Caco-2 (cell line): ENCODE data around the gene ATXN7. TPM values are rescaled to one million over a fixed set of nuclear protein-coding genes. Genes with fewer than 3 reads are reported as not detected.

Experiments used
- BruUV-seq: library from RNA; stranded (reverse); fragments of 400-500 nt; replicated peaks from 2 replicates; lab custom pipeline; 2021; lab: Mats Ljungman, UMichigan
- CTCF ChIA-PET: fragments of 300-600 bp; sonication (Branson Sonifier 250); formaldehyde crosslinking; loops from one replicate; lab custom pipeline; 2022; ENCODE audit warnings: antibody characterized with exemption; lab: Charles Lee
- POLR2A ChIA-PET: fragments of 300-600 bp; sonication (Branson Sonifier 250); formaldehyde crosslinking; loops from one replicate; lab custom pipeline; 2022; ENCODE audit warnings: antibody characterized with exemption; lab: Charles Lee
- DNase-seq, 2 experiments: peaks; one replicate each; pipeline versions ENCODE4 v3.0.0 to v3.0.0-alpha.2; 2020 to 2022
- H3K27me3 ChIP-seq: replicated peaks from 2 replicates; pipeline ENCODE4 v1.6.0; 2011; ENCODE audit warnings: low read length; ENCODE audit not compliant: control insufficient read depth, insufficient read depth
- H3K36me3 ChIP-seq: 2 replicates; pipeline ENCODE4 v1.5.1; 2011; ENCODE audit warnings: low read length; ENCODE audit not compliant: control insufficient read depth, insufficient read depth
- H3K4me1 ChIP-seq: fragments of 250-450 bp; sonication (Bioruptor Pico); 2 replicates; pipeline ENCODE4 v1.5.1; 2020; ENCODE audit warnings: mild to moderate bottlenecking
- H3K4me3 ChIP-seq: 2 replicates; pipeline ENCODE4 v1.5.1; 2011; ENCODE audit warnings: low read depth, mild to moderate bottlenecking, control low read depth, low read length
- H3K9me3 ChIP-seq: fragments of 250-450 bp; sonication (Bioruptor Pico); 2 replicates; pipeline ENCODE4 v1.5.1; 2020; ENCODE audit warnings: mild to moderate bottlenecking, moderate library complexity
- H3K27ac Mint-ChIP-seq: one replicate; pipeline ENCODE4 v1.8.0; 2022; ENCODE audit warnings: mixed read lengths; ENCODE audit not compliant: unreplicated experiment
- H3K27me3 Mint-ChIP-seq: one replicate; pipeline ENCODE4 v1.8.0; 2022; ENCODE audit warnings: mixed read lengths; ENCODE audit not compliant: insufficient read depth, unreplicated experiment
- H3K36me3 Mint-ChIP-seq: one replicate; pipeline ENCODE4 v1.8.0; 2022; ENCODE audit warnings: mild to moderate bottlenecking, mixed read lengths; ENCODE audit not compliant: insufficient read depth, unreplicated experiment
- H3K4me1 Mint-ChIP-seq: one replicate; pipeline ENCODE4 v1.8.0; 2022; ENCODE audit warnings: low read depth, mixed read lengths; ENCODE audit not compliant: unreplicated experiment
- H3K4me3 Mint-ChIP-seq: one replicate; pipeline ENCODE4 v1.8.0; 2022; ENCODE audit warnings: mild to moderate bottlenecking, moderate library complexity, mixed read lengths; ENCODE audit not compliant: unreplicated experiment
- H3K9me3 Mint-ChIP-seq: one replicate; pipeline ENCODE4 v1.8.0; 2022; ENCODE audit warnings: mixed read lengths; ENCODE audit not compliant: unreplicated experiment
- CTCF ChIP-seq, 2 experiments: fragments of 200-600 bp in 1 of 2; IDR thresholded peaks; 1 replicate in 1 of 2; 2 replicates in 1 of 2; pipeline versions ENCODE4 v1.5.1 to v1.8.0; 2011 to 2022; ENCODE audit warnings: antibody characterized with exemption in 1 of 2, control low read depth in 1 of 2, inconsistent platforms in 1 of 2, low read depth in 1 of 2, low read length in 1 of 2, mild to moderate bottlenecking in 1 of 2, moderate library complexity in 1 of 2; ENCODE audit not compliant: insufficient read depth in 1 of 2, severe bottlenecking in 1 of 2, unreplicated experiment in 1 of 2
- intact Hi-C: fragments of 100-400 bp; cut with micrococcal nuclease; formaldehyde crosslinking; loops from one replicate; pipeline ENCODE4 v1.10.0; 2022; ENCODE audit not compliant: unreplicated experiment
- total RNA-seq: library from RNA; stranded (reverse); gene quantifications from 2 replicates; pipeline ENCODE4 v1.2.3, GENCODE V29; 2022

Gene ATXN7
- total RNA-seq, 1 experiment from 2014 or later, result 22.5 TPM

GRCh38 chr3:64023187-64023860 lies 159.7 kb downstream of the ATXN7 start, which contains the start of gene PSMD6:
TSS of gene PSMD6 (minus strand) at chr3:64023494. CDS start at chr3:64023419, 75 bp downstream.
- Mint-ChIP-seq H3K4me3 (peak within 1 kb of the TSS; percentile 80), H3K4me1 (no peaks in the 10 kb centered on the region), H3K9me3 (no peaks in the 10 kb centered on the region), H3K27me3 (peaks cover 3% of the 10 kb centered on the region), H3K27ac (peak within 1 kb of the TSS; percentile 57), H3K36me3 (peaks cover 40% of the 10 kb centered on the region)
- Histone ChIP-seq H3K4me1 (peaks cover 4% of the 10 kb centered on the region; the same call in 1 of the 2 replicates), H3K27me3 (no peaks in the 10 kb centered on the region), H3K36me3 (no peaks in the 10 kb centered on the region), H3K9me3 (no peaks in the 10 kb centered on the region), H3K4me3 (peak within 1 kb of the TSS; percentile 88)
- intact Hi-C loops, result loop anchor here (2.0 kb wide), 1 partner anchor 461 kb away; no protein-coding TSS in a partner anchor
- ChIA-PET POLR2A (no interaction called here), CTCF (interaction anchor here (0.7 to 1.3 kb wide), 2 partner anchors 15 to 29 kb away, joined by 3 read pairs; no protein-coding TSS in a partner anchor)
- peak; percentile 98 to 100 for TF ChIP-seq CTCF (IDR thresholded peaks at IDR 0.05; ENCODE audit: insufficient read depth in 1 of 2, low read depth in 1 of 2, low read length in 1 of 2, severe bottlenecking in 1 of 2, unreplicated experiment in 1 of 2)
- BruUV-seq, result no TSS peak
- DNase-seq, result peak; percentile 84 to 97

GRCh38 chr3:64023861-64024223 lies 160.2 kb downstream of the ATXN7 start:
- Mint-ChIP-seq H3K9me3 (no peaks in the 10 kb centered on the region), H3K27me3 (peaks cover 3% of the 10 kb centered on the region), H3K36me3 (peaks cover 35% of the 10 kb centered on the region), H3K4me1 (no peaks in the 10 kb centered on the region), H3K27ac (peak overlapping the region; percentile 57), H3K4me3 (peak overlapping the region; percentile 80)
- BruUV-seq, result no TSS peak
- CTCF ChIA-PET, result no interaction called here
- POLR2A ChIA-PET, result no interaction called here
- Histone ChIP-seq H3K9me3 (no peaks in the 10 kb centered on the region), H3K4me1 (peaks cover 4% of the 10 kb centered on the region; the same call in 1 of the 2 replicates), H3K36me3 (no peaks in the 10 kb centered on the region), H3K27me3 (no peaks in the 10 kb centered on the region), H3K4me3 (no peak overlapping the region; the same call in 1 of the 2 replicates)
- intact Hi-C loops, result loop anchor here (2.0 kb wide), 1 partner anchor 461 kb away; no protein-coding TSS in a partner anchor
- TF ChIP-seq CTCF (IDR thresholded peaks at IDR 0.05; ENCODE audit: insufficient read depth in 1 of 2, low read depth in 1 of 2, low read length in 1 of 2, severe bottlenecking in 1 of 2, unreplicated experiment in 1 of 2), result no peak
- no peak for DNase-seq

GRCh38 chr3:64026346-64026745 lies 162.7 kb downstream of the ATXN7 start:
- CTCF ChIA-PET, result no interaction called here
- H3K9me3 Mint-ChIP-seq, result no peaks in the 10 kb centered on the region
- no peak overlapping the region for H3K27ac Mint-ChIP-seq
- no peak overlapping the region for H3K4me3 Mint-ChIP-seq
- H3K4me3 ChIP-seq, result no peak overlapping the region
- peaks cover 18% of the 10 kb centered on the region for H3K36me3 Mint-ChIP-seq
- BruUV-seq, result no TSS peak
- DNase-seq, result no peak
- H3K9me3 ChIP-seq, result no peaks in the 10 kb centered on the region
- H3K27me3 ChIP-seq, result no peaks in the 10 kb centered on the region
- peaks cover 8% of the 10 kb centered on the region; the same call in 1 of the 2 replicates for H3K4me1 ChIP-seq
- H3K27me3 Mint-ChIP-seq, result peaks cover 3% of the 10 kb centered on the region
- no peak for TF ChIP-seq CTCF (IDR thresholded peaks at IDR 0.05; ENCODE audit: insufficient read depth in 1 of 2, low read depth in 1 of 2, low read length in 1 of 2, severe bottlenecking in 1 of 2, unreplicated experiment in 1 of 2)
- POLR2A ChIA-PET, result no interaction called here
- intact Hi-C loops, result no loop called here
- no peaks in the 10 kb centered on the region for H3K4me1 Mint-ChIP-seq
- no peaks in the 10 kb centered on the region for H3K36me3 ChIP-seq
